ENCODE results near the gene CTDNEP1. TPM values are rescaled to one million over a fixed set of nuclear protein-coding genes. Genes with fewer than 3 reads are reported as not detected.

CTDNEP1 gene
- total and polyA plus RNA-seq, 2 donors = 40.0 to 89.2 TPM

DNA sequence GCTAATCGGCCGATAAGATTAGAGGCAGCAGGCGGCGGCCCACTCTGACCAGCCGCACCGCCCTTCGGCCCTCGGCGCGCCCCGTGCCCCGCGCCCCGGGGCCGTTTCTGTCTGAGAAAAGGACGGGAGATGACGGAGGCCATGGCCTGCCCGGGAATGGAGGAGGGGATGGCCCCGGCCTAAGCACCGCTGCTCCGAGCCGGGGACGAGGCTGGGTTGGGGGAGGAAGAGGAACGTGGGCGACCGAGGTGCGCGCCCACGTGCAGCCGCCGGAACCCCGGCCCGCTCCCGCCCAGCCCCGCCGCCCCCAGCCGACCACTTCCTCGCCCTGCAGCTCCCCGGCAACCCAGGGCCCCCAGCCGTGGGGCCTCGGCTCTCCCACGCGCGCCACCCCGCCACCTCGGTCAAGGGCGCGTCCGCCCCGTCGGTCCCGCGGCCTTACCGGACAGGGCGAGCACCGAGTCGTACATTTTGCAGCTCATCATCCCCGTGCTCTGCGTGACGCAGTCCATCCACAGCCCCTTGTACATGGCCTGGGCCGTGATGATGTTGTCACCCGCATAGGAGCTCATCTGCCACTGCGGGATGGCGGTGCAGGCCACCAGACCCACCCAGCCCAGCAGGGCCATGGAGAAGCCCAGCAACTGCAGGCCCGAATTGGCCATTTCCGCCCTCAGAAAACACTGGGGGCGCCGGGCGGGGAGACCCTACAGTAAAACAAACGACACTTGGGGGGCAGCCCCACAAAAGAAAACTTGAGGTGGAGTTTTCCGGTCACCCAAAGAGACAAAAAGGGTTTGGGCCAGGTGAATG is 10.1 kb upstream of the CTDNEP1 start:
- WGBS = 4% methylated on average over 71 of the region's 71 CpGs
- no peak for DNase-seq (ENCODE audit: extremely low spot score)
- peak overlapping the region; percentile 72 for H3K27ac ChIP-seq (ENCODE audit: low read depth)
- no peaks in the 10 kb centered on the region for H3K36me3 ChIP-seq (ENCODE audit: insufficient read depth)
- peak overlapping the region; percentile 48 for H3K4me3 ChIP-seq (ENCODE audit: low read depth, low read length)
- H3K4me1 ChIP-seq (ENCODE audit: insufficient read depth) = no peaks in the 10 kb centered on the region

DNA sequence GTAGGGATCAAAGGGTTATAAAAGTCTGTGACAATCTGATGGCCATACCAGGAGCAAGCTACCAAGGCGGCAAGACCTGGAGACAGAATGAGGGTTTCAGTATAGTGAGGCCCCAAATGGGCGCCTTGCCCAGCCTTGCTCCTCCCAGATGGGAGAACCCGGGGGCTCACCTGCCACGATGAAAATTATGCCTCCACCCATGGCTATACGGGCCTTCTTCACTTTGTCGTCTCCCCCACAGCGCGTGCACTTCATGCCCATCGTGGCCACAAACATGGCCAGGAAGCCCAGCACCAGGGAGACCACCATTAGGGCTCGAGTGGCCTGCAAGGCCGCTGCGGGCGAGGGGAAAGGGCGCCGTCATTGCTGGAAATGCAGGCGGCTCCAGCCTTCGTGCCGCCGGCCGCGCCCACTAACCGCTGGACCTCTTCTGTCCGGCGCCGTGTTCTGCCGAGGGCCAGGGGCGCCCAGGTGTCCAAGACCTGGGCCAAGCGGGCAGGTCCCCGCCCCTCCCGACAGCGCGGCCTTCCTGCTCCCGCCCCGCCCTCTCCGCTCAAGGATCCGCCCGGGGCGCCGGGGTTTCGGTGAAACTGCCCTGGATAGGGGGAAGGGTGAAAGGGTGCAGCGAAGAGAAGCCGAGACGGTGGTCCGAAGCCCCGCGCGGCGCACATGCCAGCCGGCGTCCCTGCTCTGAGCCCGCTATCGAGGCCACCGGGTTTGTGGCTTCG is 9.3 kb upstream of the CTDNEP1 start:
- no peak for DNase-seq (ENCODE audit: extremely low spot score)
- H3K4me1 ChIP-seq (ENCODE audit: insufficient read depth) = no peaks in the 10 kb centered on the region
- H3K4me3 ChIP-seq (ENCODE audit: low read depth, low read length) = peak overlapping the region; percentile 48
- WGBS = 5% methylated on average over 54 of the region's 54 CpGs
- peak overlapping the region; percentile 72 for H3K27ac ChIP-seq (ENCODE audit: low read depth)
- no peaks in the 10 kb centered on the region for H3K36me3 ChIP-seq (ENCODE audit: insufficient read depth)

DNA sequence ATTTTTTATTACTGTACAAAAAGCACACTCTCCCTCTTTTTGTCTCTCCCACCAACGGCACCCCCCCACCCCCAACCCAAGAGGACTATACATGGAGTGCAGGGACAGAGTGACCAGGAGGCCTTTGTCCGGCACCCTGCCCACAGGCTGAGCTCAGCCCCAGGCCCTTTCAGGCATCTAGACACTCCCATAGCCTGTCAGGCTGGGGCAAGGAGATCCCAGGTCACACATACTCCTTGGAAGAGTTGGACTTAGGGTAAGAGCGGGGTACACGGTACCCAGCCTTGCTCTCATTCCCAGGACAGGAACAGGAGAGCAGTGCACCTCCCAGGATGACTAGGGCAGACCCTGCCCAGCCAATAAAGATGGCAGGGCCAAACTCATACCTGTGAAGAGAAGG is 8.6 kb upstream of the CTDNEP1 start:
- H3K4me1 ChIP-seq (ENCODE audit: insufficient read depth) = no peaks in the 10 kb centered on the region
- H3K4me3 ChIP-seq (ENCODE audit: low read depth, low read length) = no peak overlapping the region
- no peak for DNase-seq (ENCODE audit: extremely low spot score)
- no peaks in the 10 kb centered on the region for H3K36me3 ChIP-seq (ENCODE audit: insufficient read depth)
- WGBS = 78% methylated on average over 4 of the region's 4 CpGs
- no peak overlapping the region for H3K27ac ChIP-seq (ENCODE audit: low read depth)

DNA sequence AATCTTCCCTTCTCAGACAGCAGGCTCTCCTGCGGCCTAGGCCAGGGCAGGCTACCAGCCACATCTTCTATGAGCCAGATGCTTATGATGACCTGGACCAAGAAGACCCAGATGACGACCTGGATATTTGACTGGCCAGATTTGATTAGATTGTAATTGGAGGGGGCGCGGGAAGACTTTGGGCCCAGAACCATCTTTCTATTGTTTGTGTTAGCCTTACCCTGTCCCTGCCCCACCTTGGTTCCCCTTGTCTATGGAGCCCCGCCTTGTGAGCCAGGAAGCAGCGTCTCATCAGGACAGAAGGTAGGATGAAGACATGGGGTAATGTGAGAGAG is 8.0 kb upstream of the CTDNEP1 start:
- Histone ChIP-seq H3K36me3 (ENCODE audit: insufficient read depth) (no peaks in the 10 kb centered on the region), H3K27ac (ENCODE audit: low read depth) (no peak overlapping the region), H3K4me3 (ENCODE audit: low read depth, low read length) (no peak overlapping the region), H3K4me1 (ENCODE audit: insufficient read depth) (no peaks in the 10 kb centered on the region)
- DNase-seq (ENCODE audit: extremely low spot score) = no peak
- WGBS = 95% methylated on average over 6 of the region's 6 CpGs

DNA sequence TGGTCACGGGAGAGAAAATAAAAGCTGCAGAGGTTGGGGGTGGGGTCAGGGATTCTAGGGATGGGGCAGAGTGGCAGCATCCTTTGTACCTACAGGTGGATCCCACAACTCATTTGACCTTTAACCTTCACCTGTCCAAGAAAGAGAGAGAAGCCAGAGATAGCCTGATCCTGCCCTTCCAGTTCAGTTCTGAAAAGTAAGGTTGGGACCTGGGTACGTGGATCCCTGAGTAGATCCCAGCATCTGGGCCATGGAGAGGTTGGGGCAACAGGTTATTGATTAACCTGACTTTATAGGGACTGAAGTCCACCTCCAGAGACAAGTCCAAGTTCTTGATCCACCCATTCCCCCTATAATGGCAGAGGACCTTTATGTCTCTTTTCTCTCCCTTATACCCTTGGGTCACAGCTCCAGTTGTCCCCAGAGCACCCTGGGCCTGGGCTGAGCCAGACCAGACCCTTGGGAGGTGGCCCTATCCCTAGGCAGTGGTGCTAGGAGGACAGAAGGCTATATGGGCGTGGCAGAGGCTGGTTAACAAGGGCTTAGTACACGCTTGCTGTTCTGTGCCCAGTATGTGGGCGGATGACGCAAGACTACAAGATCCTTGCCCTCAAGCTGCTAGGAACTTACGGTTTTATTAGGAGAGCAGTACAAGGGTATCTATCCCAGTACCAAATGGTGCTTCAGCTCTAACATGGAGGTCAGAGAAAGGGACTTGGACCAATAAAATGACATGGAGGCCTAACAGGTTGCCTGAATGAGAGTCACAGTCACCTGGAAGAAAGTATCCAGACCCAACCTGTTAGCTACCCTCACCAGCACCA is 7.4 kb upstream of the CTDNEP1 start:
- 84% methylated on average over 7 of the region's 7 CpGs for WGBS
- Histone ChIP-seq H3K36me3 (ENCODE audit: insufficient read depth) (no peaks in the 10 kb centered on the region), H3K4me1 (ENCODE audit: insufficient read depth) (no peaks in the 10 kb centered on the region), H3K4me3 (ENCODE audit: low read depth, low read length) (no peak overlapping the region), H3K27ac (ENCODE audit: low read depth) (no peak overlapping the region)
- no peak for DNase-seq (ENCODE audit: extremely low spot score)

DNA sequence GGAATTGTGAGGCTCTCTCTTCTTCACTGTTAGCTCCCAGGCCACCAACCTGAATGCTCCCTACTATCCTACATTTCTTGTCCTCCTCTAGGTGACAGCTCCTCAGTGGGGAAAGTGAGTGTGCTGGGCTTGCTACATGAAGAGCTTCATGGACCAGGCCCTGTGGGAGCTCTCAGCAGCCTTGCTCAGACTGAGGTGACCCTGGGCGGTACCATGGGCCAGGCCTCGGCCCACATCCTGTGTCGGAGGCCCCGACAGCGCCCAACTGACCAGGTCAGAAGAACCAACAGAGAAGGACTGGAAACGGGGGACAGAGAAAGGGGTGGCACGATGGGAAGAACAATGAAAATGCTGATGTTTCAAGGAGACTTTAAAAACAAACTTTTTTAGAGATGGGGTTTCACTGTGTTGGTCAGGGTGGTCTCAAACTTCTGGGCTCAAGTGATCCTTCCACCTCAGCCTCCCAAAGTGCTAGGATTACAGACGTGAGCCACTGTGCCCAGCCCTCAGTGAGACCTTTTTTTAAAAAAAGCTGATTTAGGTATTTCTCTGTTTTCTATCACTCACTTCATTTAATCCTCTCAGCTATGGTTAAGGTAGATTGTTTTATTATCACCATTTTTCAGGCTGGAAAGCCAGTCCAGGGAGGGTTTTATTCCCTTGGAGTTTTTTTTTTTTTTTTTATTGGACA is 5.4 kb upstream of the CTDNEP1 start:
- no peaks in the 10 kb centered on the region for H3K4me1 ChIP-seq (ENCODE audit: insufficient read depth)
- H3K36me3 ChIP-seq (ENCODE audit: insufficient read depth) = no peaks in the 10 kb centered on the region
- 89% methylated on average over 8 of the region's 8 CpGs for WGBS
- no peak overlapping the region for H3K27ac ChIP-seq (ENCODE audit: low read depth)
- H3K4me3 ChIP-seq (ENCODE audit: low read depth, low read length) = no peak overlapping the region
- no peak for DNase-seq (ENCODE audit: extremely low spot score)

DNA sequence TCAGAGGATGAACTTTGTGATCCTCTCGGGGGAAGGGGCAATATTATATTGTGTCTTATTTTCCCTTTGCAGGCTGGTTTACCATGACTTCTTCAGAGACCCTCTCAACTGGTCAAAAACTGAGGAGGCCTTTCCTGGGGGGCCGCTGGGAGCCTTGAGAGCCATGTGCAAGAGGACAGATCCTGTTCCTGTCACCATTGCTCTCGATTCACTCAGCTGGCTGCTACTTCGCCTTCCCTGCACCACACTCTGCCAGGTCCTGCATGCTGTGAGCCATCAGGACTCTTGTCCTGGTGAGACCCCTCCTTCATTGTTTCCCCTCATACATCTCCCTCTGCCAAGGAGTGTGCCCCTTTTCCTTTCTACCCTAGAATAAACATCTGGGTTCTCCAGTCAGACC is 3.0 kb upstream of the CTDNEP1 start:
- no peak overlapping the region for H3K4me3 ChIP-seq (ENCODE audit: low read depth, low read length)
- WGBS = 95% methylated on average over 4 of the region's 4 CpGs
- no peak overlapping the region for H3K27ac ChIP-seq (ENCODE audit: low read depth)
- H3K36me3 ChIP-seq (ENCODE audit: insufficient read depth) = no peaks in the 10 kb centered on the region
- no peak for DNase-seq (ENCODE audit: extremely low spot score)
- H3K4me1 ChIP-seq (ENCODE audit: insufficient read depth) = peaks cover 3% of the 10 kb centered on the region

DNA sequence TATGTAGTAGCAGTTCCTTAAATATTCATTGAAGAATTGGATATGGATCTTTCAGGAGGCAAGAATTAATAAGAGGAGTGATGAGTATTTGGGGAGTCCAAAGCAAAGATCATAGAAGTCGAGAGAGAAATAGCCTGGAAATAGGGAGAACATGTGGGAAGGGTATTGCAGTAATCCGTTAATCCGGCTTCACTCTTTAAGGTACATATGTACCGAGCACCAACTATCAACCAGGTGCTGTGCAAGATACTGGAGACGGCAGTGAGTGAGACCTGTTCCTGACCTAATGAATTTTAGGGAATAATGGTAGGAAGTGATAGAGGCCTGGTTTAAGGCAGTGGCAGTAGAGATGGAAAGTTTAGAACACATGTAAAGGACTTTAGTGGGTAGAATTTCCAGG is 1.5 kb upstream of the CTDNEP1 start:
- Histone ChIP-seq H3K4me1 (ENCODE audit: insufficient read depth) (peaks cover 3% of the 10 kb centered on the region), H3K27ac (ENCODE audit: low read depth) (no peak overlapping the region), H3K36me3 (ENCODE audit: insufficient read depth) (no peaks in the 10 kb centered on the region), H3K4me3 (ENCODE audit: low read depth, low read length) (peak overlapping the region; percentile 39)
- DNase-seq (ENCODE audit: extremely low spot score) = no peak
- 70% methylated on average over 5 of the region's 5 CpGs for WGBS

DNA sequence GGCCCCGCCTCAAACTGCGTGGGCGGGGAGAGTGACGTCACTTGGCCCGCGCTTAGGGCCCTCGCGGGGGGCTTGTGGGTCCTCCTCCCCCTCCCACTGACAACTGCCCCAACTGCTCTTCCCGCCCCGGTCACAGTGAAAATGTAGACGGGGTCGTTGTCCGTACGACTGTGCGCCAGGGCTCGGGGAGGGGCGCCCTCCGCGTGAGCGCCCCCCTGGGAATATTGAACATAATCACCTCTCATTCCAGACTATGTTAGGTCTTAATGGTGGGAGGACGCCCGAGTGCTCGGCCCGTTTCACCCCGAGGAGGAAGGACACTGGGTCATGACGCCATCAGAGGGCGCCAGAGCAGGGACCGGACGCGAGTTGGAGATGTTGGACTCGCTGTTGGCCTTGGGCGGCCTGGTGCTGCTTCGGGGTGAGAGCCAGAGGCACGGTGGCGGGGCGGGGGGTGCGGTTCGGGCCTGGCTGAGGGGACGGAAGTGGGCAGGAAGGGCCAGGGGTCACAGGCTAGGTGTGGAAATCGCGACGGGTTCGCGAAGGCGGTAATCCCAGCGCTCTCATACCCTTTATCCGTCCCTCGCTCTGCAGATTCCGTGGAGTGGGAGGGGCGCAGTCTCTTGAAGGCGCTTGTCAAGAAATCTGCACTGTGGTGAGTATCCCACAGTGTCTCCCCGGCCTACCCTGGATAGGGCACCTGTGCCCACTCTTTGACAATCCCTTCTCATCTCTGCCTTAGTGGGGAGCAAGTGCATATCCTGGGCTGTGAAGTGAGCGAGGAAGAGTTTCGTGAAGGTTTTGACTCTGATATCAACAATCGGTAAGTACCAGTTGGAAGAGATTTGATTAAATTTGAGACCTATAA is 876 bp upstream of the CTDNEP1 start, which contains the start of gene ELP5:
Gene ELP5, plus strand, starts transcription at position 40 of the 868 bp plus-strand sequence. Its CDS starts 336 bp downstream, at position 376.
- Histone ChIP-seq H3K27ac (ENCODE audit: low read depth) (peak within 1 kb of the TSS; percentile 97), H3K4me3 (ENCODE audit: low read depth, low read length) (peak within 1 kb of the TSS; percentile 92), H3K4me1 (ENCODE audit: insufficient read depth) (peaks cover 3% of the 10 kb centered on the region), H3K36me3 (ENCODE audit: insufficient read depth) (no peaks in the 10 kb centered on the region)
- peak; percentile 92 for DNase-seq (ENCODE audit: extremely low spot score)
- WGBS = under 1% methylated on average over 55 of the region's 55 CpGs

DNA sequence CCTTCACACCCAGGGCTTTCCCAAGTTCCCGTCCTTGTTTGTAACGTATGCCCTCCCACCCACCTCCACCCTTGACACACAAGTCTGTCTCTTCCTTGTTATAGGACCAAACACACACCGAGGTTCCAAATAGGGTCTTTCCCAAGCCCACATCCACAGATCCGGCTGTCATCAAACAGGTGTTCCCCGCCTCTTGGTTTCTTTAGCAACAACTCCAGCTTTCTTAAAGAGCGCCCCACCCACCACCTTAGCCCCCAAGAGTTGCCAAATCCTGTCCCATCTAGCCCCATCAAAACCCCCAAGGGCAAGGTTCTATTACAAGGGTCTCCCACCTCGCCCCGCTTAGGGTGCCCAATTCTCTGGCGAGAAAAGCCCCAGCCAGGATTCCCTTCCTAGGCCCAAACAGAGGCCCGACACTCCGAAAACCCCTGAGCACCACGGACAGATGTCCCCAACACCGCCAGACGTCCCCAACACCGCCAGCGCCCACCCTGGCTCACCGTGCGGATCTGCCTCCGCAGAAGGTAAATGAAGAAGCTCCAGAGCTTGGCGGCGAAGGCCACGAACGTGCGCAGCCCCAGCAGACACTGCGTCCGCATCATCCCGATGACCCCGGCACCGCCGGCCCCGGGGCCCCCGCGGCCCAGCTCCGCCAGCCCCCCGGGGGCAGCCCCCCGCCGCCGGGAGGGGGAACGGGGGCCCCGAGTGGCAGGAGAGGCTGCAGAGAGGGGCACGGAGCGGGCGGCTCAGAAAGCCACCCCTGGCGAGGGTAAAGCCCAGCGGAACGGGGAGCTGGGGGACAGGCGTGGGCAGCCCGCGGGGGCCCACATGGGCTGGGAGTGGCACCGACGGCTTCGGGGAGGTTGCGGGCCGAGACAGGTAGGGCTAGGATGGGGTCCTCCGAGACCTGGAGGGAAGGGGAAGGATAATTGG is 573 bp downstream of the CTDNEP1 start:
- peak overlapping the region; percentile 92 for H3K4me3 ChIP-seq (ENCODE audit: low read depth, low read length)
- WGBS = under 1% methylated on average over 55 of the region's 55 CpGs
- H3K4me1 ChIP-seq (ENCODE audit: insufficient read depth) = peaks cover 3% of the 10 kb centered on the region

DNA sequence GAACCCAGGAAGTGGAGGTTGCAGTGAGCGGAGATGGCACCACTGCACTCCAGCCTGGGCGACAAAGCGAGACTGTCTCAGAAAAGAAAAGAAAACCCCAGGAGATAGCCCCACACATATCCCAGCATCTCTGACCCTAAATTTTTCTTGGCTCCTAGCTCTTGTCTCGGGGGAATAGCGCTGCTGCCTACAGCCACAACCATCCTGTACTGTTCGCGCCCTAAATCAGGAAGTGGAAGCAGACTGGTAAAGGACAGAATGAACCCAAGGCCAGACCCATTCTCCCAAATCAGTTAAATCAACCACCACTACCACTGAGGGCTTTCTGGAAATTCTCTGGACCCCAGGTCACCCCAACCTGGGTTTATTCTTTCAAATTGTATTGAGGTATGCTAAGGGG is 1.7 kb downstream of the CTDNEP1 start:
- no peak for DNase-seq (ENCODE audit: extremely low spot score)
- peaks cover 3% of the 10 kb centered on the region for H3K4me1 ChIP-seq (ENCODE audit: insufficient read depth)
- H3K36me3 ChIP-seq (ENCODE audit: insufficient read depth) = no peaks in the 10 kb centered on the region
- no peak overlapping the region for H3K27ac ChIP-seq (ENCODE audit: low read depth)
- H3K4me3 ChIP-seq (ENCODE audit: low read depth, low read length) = no peak overlapping the region
- WGBS = 86% methylated on average over 7 of the region's 7 CpGs

More for the DNA sequence above, 573 bp downstream of the CTDNEP1 start:
- H3K27ac ChIP-seq (ENCODE audit: low read depth) = peak overlapping the region; percentile 87
- no peak for DNase-seq (ENCODE audit: extremely low spot score)
- H3K36me3 ChIP-seq (ENCODE audit: insufficient read depth) = no peaks in the 10 kb centered on the region

DNA sequence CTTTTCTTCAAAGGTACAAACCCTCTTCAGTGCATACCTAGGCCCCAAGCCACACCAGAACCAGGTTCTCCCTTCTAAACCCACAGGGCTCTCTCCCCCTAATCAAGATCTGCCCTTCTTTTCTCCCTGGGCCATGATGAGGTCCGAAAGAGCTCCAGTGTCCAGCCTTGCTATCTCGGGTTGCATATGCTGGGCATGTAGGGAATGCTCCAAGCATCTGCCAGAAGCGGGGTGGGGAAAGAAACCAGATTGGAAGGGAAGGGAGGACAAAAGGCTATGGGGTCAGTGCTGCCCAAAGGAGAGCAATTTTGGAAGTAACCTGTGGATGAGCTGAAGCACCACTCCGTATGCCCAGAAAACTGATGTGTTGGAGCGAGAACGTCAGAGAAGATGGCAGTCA is 2.3 kb downstream of the CTDNEP1 start:
- 78% methylated on average over 6 of the region's 6 CpGs for WGBS
- H3K4me3 ChIP-seq (ENCODE audit: low read depth, low read length) = no peak overlapping the region
- no peak for DNase-seq (ENCODE audit: extremely low spot score)
- H3K4me1 ChIP-seq (ENCODE audit: insufficient read depth) = peaks cover 3% of the 10 kb centered on the region
- H3K36me3 ChIP-seq (ENCODE audit: insufficient read depth) = no peaks in the 10 kb centered on the region
- no peak overlapping the region for H3K27ac ChIP-seq (ENCODE audit: low read depth)

All from urinary bladder (tissue), 4 donors.